Measurements from ENCODE around the gene TXNL4A. TPM values are rescaled to one million over a fixed set of nuclear protein-coding genes. Genes with fewer than 3 reads are reported as not detected.

TXNL4A gene
- total RNA-seq, 1 donor from 2014 or later = 44.3 TPM

GRCh38 chr18:79973517-79973916, 14.8 kb downstream of the TXNL4A start:
- H3K36me3 ChIP-seq = peaks cover 6% of the 10 kb centered on the region
- TF ChIP-seq EZH2 (IDR thresholded peaks at IDR 0.05) = no peak
- no peak for TF ChIP-seq CTCF (IDR thresholded peaks at IDR 0.05)
- no peak for TF ChIP-seq EZH2phosphoT487 (IDR thresholded peaks at IDR 0.05)

GRCh38 chr18:79972720-79973119, 15.6 kb downstream of the TXNL4A start:
- no peaks in the 10 kb centered on the region for H3K27me3 ChIP-seq
- Mint-ChIP-seq H3K27me3 (ENCODE audit: insufficient read depth, low read depth) (peaks cover 6% of the 10 kb centered on the region), H3K4me3 (no peak overlapping the region), H3K36me3 (peaks cover 29% of the 10 kb centered on the region), H3K4me1 (no peaks in the 10 kb centered on the region), H3K9me3 (no peaks in the 10 kb centered on the region), H3K27ac (no peak overlapping the region)
- no peak overlapping the region for H3K27ac ChIP-seq
- no peak overlapping the region for H3K4me3 ChIP-seq
- TF ChIP-seq EZH2phosphoT487 (IDR thresholded peaks at IDR 0.05) (no peak), CTCF (IDR thresholded peaks at IDR 0.05) (no peak), EZH2 (IDR thresholded peaks at IDR 0.05) (no peak)
- peaks cover 6% of the 10 kb centered on the region for H3K36me3 ChIP-seq
- H3F3A ChIP-seq (ENCODE audit: low read depth) = peaks cover 5% of the 10 kb centered on the region
- no peak overlapping the region for H2AFZ ChIP-seq (replicated peaks)
- H3K79me2 ChIP-seq (ENCODE audit: low read depth) = peaks cover 46% of the 10 kb centered on the region
- H3K4me2 ChIP-seq = no peak overlapping the region
- H3K9me3 ChIP-seq (ENCODE audit: low read depth) = no peaks in the 10 kb centered on the region
- DNase-seq (ENCODE audit: low spot score) = no peak
- H3K9ac ChIP-seq = no peak overlapping the region
- H3K4me1 ChIP-seq = no peaks in the 10 kb centered on the region
- H4K20me1 ChIP-seq (ENCODE audit: low read depth) = peaks cover 73% of the 10 kb centered on the region

More at GRCh38 chr18:79973517-79973916, 14.8 kb downstream of the TXNL4A start:
- Mint-ChIP-seq H3K4me3 (no peak overlapping the region), H3K27ac (no peak overlapping the region), H3K36me3 (peaks cover 29% of the 10 kb centered on the region), H3K9me3 (no peaks in the 10 kb centered on the region), H3K4me1 (no peaks in the 10 kb centered on the region), H3K27me3 (ENCODE audit: insufficient read depth, low read depth) (peaks cover 6% of the 10 kb centered on the region)
- peaks cover 81% of the 10 kb centered on the region for H4K20me1 ChIP-seq (ENCODE audit: low read depth)
- no peak overlapping the region for H3K4me2 ChIP-seq
- no peak overlapping the region for H3K4me3 ChIP-seq
- no peaks in the 10 kb centered on the region for H3K4me1 ChIP-seq
- peaks cover 54% of the 10 kb centered on the region for H3K79me2 ChIP-seq (ENCODE audit: low read depth)
- H3K27me3 ChIP-seq = no peaks in the 10 kb centered on the region
- H2AFZ ChIP-seq (replicated peaks) = no peak overlapping the region
- no peaks in the 10 kb centered on the region for H3K9me3 ChIP-seq (ENCODE audit: low read depth)
- no peak overlapping the region for H3K27ac ChIP-seq
- H3K9ac ChIP-seq = no peak overlapping the region
- H3F3A ChIP-seq (ENCODE audit: low read depth) = no peaks in the 10 kb centered on the region
- no peak for DNase-seq (ENCODE audit: low spot score)

- H3K27me3 Mint-ChIP-seq (ENCODE audit: insufficient read depth, low read depth) = peaks cover 6% of the 10 kb centered on the region
These were observed 16.4 kb downstream of the TXNL4A start for GRCh38 chr18:79971986-79972385.

More at GRCh38 chr18:79971986-79972385, 16.4 kb downstream of the TXNL4A start:
- H3K4me2 ChIP-seq = no peak overlapping the region
- no peaks in the 10 kb centered on the region for H3K9me3 ChIP-seq (ENCODE audit: low read depth)
- H2AFZ ChIP-seq (replicated peaks) = no peak overlapping the region
- no peaks in the 10 kb centered on the region for H3K4me1 ChIP-seq
- H4K20me1 ChIP-seq (ENCODE audit: low read depth) = peaks cover 66% of the 10 kb centered on the region
- no peak overlapping the region for H3K27ac ChIP-seq
- peaks cover 39% of the 10 kb centered on the region for H3K79me2 ChIP-seq (ENCODE audit: low read depth)
- Mint-ChIP-seq H3K4me3 (no peak overlapping the region), H3K4me1 (no peaks in the 10 kb centered on the region), H3K27ac (no peak overlapping the region), H3K9me3 (no peaks in the 10 kb centered on the region), H3K36me3 (peaks cover 28% of the 10 kb centered on the region)
- H3K9ac ChIP-seq = no peak overlapping the region
- H3K27me3 ChIP-seq = no peaks in the 10 kb centered on the region
- DNase-seq (ENCODE audit: low spot score) = no peak
- TF ChIP-seq EZH2 (IDR thresholded peaks at IDR 0.05) (no peak), EZH2phosphoT487 (IDR thresholded peaks at IDR 0.05) (no peak), CTCF (IDR thresholded peaks at IDR 0.05) (no peak)
- peaks cover 8% of the 10 kb centered on the region for H3F3A ChIP-seq (ENCODE audit: low read depth)
- H3K4me3 ChIP-seq = no peak overlapping the region
- H3K36me3 ChIP-seq = peaks cover 6% of the 10 kb centered on the region
